ENCODE measurements around the gene ZNF292.

Gene ZNF292

DNA sequence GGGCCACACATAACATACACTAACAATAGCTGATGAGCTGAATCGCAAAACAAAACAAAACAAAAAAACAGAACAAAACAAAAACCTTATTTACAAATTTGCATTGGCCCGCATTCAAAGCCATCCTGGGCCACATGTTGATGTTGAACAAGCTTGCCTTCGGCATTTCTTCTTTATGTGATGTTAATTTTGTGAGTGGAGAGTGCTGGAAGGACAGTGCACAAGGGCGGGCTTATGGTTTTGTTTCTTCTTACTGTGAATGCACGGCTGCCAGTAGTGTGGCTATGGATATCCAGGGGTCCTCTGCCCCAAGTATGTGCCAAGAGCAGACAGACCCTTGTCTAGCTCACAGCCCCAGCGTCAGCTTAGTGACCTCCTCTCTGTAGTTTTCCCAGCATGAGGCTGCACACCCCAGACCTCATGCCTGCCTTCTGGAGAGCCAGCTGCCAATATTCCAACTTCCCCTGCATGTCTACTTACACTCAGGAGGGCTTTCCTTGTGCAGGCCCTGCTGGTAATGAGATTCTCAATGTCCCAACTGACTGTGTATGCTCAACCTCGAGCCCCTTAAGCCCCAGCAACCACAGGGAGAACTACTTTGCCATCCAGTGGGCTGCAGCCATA lies 24.9 kb downstream of the ZNF292 start:
- DNase-seq, result peak; percentile 10
- peak overlapping the region; percentile 21; the same call in 1 of the 2 replicates for H3K27ac ChIP-seq
- H3K9me3 ChIP-seq (ENCODE audit: severe bottlenecking), result no peaks in the 10 kb centered on the region
- TF ChIP-seq CTCF (IDR thresholded peaks at IDR 0.05; ENCODE audit: low read depth, low read length), result no peak
- H3K36me3 ChIP-seq, result peaks cover 25% of the 10 kb centered on the region
- no peaks in the 10 kb centered on the region for H3K27me3 ChIP-seq (ENCODE audit: insufficient read depth, low read depth, severe bottlenecking)
- H3K4me3 ChIP-seq (ENCODE audit: low read depth, low read length), result no peak overlapping the region

DNA sequence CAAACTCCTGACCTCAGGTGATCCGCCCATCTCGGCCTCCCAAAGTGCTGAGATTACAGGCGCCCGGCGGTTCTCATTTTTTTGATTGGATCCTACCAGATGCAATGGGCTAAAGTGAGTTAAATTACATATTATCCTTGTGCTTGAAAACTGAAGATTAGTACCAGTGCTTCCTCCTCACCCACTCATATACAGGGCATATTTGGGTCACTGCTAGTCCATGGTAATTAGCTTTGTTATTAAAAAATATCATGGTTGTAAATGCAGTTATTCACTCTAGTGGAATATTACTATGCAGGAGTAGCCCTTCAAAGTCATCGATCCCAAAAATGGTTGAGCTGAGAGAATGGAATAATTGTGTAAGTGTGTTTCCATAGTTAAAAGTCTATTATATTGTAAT lies 26.5 kb downstream of the ZNF292 start:
- Histone ChIP-seq H3K4me3 (ENCODE audit: low read depth, low read length) (no peak overlapping the region), H3K27me3 (ENCODE audit: insufficient read depth, low read depth, severe bottlenecking) (no peaks in the 10 kb centered on the region), H3K27ac (no peak overlapping the region), H3K9me3 (ENCODE audit: severe bottlenecking) (no peaks in the 10 kb centered on the region), H3K36me3 (peaks cover 20% of the 10 kb centered on the region)
- TF ChIP-seq CTCF (IDR thresholded peaks at IDR 0.05; ENCODE audit: low read depth, low read length), result no peak
- no peak for DNase-seq

- Histone ChIP-seq H3K36me3 (peaks cover 19% of the 10 kb centered on the region), H3K27me3 (ENCODE audit: insufficient read depth, low read depth, severe bottlenecking) (no peaks in the 10 kb centered on the region), H3K9me3 (ENCODE audit: severe bottlenecking) (no peaks in the 10 kb centered on the region), H3K4me3 (ENCODE audit: low read depth, low read length) (no peak overlapping the region), H3K27ac (no peak overlapping the region)
- TF ChIP-seq CTCF (IDR thresholded peaks at IDR 0.05; ENCODE audit: low read depth, low read length), result no peak
- no peak for DNase-seq
Observed at GRCh38 chr6:87182321-87182720, 27.0 kb downstream of the ZNF292 start.

DNA sequence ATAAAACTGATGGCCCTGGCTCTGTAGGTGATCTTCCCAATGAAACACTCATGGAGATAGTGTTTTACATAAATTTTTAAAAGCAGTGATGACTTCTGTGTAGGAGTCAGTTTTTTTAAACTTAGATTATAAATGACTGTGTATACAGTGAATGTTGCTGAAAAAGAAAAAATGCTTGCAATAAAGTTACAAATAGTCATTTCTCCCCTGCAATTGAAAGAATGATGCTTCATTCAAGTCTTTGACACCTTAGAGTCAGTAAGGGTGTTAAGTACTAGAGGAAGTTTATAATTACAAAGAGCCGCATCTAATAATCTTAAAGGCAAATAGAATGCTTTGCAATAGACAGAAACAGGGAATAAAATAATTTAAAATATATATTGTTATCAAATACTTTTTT lies 27.6 kb downstream of the ZNF292 start:
- no peaks in the 10 kb centered on the region for H3K9me3 ChIP-seq (ENCODE audit: severe bottlenecking)
- H3K27ac ChIP-seq, result no peak overlapping the region
- H3K27me3 ChIP-seq (ENCODE audit: insufficient read depth, low read depth, severe bottlenecking), result no peaks in the 10 kb centered on the region
- DNase-seq, result no peak
- no peak overlapping the region for H3K4me3 ChIP-seq (ENCODE audit: low read depth, low read length)
- H3K36me3 ChIP-seq, result peaks cover 19% of the 10 kb centered on the region
- no peak for TF ChIP-seq CTCF (IDR thresholded peaks at IDR 0.05; ENCODE audit: low read depth, low read length)

DNA sequence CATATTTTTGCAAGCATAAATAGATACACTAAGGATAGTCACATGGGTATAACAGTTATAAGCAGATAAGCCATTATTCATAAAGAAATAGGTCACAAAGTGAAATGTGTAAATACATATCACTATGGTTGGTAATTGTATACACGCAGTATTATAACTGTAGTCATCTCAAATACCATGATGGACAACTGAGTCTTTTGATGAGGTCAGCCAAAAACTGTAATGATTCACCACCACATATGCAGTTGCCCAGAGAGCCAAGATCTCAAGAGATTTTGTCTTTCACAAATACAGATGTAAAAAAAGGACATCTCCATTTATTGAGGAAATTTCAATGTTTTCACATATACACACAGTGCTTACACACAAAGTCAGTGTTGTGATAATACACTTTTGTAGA lies 28.3 kb downstream of the ZNF292 start:
- Histone ChIP-seq H3K36me3 (peaks cover 19% of the 10 kb centered on the region), H3K27ac (no peak overlapping the region), H3K27me3 (ENCODE audit: insufficient read depth, low read depth, severe bottlenecking) (no peaks in the 10 kb centered on the region), H3K9me3 (ENCODE audit: severe bottlenecking) (no peaks in the 10 kb centered on the region), H3K4me3 (ENCODE audit: low read depth, low read length) (no peak overlapping the region)
- TF ChIP-seq CTCF (IDR thresholded peaks at IDR 0.05; ENCODE audit: low read depth, low read length), result no peak
- DNase-seq, result no peak

DNA sequence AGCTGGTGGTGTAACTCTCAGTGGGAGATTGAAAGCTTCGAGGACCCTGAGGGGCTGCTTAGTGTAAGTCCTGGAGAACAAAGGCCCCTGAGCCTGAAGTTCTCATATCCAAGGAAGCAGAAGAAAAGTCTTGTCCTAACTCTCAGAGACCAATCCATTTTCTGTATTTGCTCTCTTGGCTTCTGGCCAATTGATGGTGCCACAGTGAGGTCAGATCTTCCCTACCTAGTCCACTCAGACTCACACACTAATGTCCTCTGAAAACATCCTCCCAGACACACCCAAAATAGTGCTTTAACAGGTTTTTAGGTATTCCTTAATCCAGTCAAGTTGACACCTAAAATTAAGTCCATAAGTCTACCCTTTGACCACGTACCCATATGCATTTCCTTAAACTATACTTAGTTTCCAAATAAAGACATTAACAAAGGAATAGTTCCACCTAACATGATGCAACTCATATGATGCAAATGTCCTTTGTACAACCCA lies 29.4 kb downstream of the ZNF292 start:
- H3K27me3 ChIP-seq (ENCODE audit: insufficient read depth, low read depth, severe bottlenecking), result no peaks in the 10 kb centered on the region
- TF ChIP-seq CTCF (IDR thresholded peaks at IDR 0.05; ENCODE audit: low read depth, low read length), result no peak
- no peak for DNase-seq
- no peaks in the 10 kb centered on the region for H3K9me3 ChIP-seq (ENCODE audit: severe bottlenecking)
- no peak overlapping the region for H3K4me3 ChIP-seq (ENCODE audit: low read depth, low read length)
- H3K27ac ChIP-seq, result no peak overlapping the region
- H3K36me3 ChIP-seq, result peaks cover 19% of the 10 kb centered on the region

Data from WERI-Rb-1 (cell line).